DMS 273 treated with DMSO at 0.1 percent for 48 hours (cell line): ENCODE data around the gene KRT38.

ENCODE experiments used
- DNase-seq: peaks from one replicate; lab custom pipeline; 2025; lab: John Stamatoyannopoulos, UW

Gene KRT38

GRCh38 chr17:41421617-41422016 lies 19.2 kb downstream of the KRT38 start:
- DNase-seq = no peak

- DNase-seq = no peak
These were observed 19.7 kb downstream of the KRT38 start for GRCh38 chr17:41421116-41421515.

- DNase-seq = no peak
These were observed 20.6 kb downstream of the KRT38 start for GRCh38 chr17:41420134-41420533.

GRCh38 chr17:41419716-41420115 lies 21.1 kb downstream of the KRT38 start:
- no peak for DNase-seq

GRCh38 chr17:41418116-41418860 lies 22.5 kb downstream of the KRT38 start:
- no peak for DNase-seq

GRCh38 chr17:41417576-41418015 lies 23.2 kb downstream of the KRT38 start:
- DNase-seq = no peak

GRCh38 chr17:41417127-41417526 lies 23.7 kb downstream of the KRT38 start:
- no peak for DNase-seq

- DNase-seq = no peak
These were observed 24.3 kb downstream of the KRT38 start for GRCh38 chr17:41416479-41416878.

- no peak for DNase-seq
These were observed 24.9 kb downstream of the KRT38 start for GRCh38 chr17:41415833-41416335.

GRCh38 chr17:41415411-41415810 lies 25.4 kb downstream of the KRT38 start:
- DNase-seq = no peak

GRCh38 chr17:41413982-41414381 lies 26.8 kb downstream of the KRT38 start:
- DNase-seq = no peak

- DNase-seq = no peak
These were observed 27.3 kb downstream of the KRT38 start for GRCh38 chr17:41413353-41413957.

- DNase-seq = no peak
These were observed 29.5 kb downstream of the KRT38 start for GRCh38 chr17:41411072-41411840.

- no peak for DNase-seq
These were observed 33.6 kb downstream of the KRT38 start for GRCh38 chr17:41407226-41407625.

- no peak for DNase-seq
These were observed 34.6 kb downstream of the KRT38 start for GRCh38 chr17:41406205-41406604.

GRCh38 chr17:41404024-41404671 lies 36.6 kb downstream of the KRT38 start:
- DNase-seq = no peak

GRCh38 chr17:41403404-41404023 lies 37.3 kb downstream of the KRT38 start:
- no peak for DNase-seq

- DNase-seq = no peak
These were observed 38.6 kb downstream of the KRT38 start for GRCh38 chr17:41402161-41402560.

- DNase-seq = no peak
These were observed 43.7 kb downstream of the KRT38 start, which contains the start of gene KRT31 for GRCh38 chr17:41396996-41397660. Gene KRT31 (minus strand): TSS chr17:41397608. CDS start chr17:41397539, 69 bp downstream.

- no peak for DNase-seq
These were observed 44.4 kb downstream of the KRT38 start for GRCh38 chr17:41396340-41396739.

GRCh38 chr17:41395611-41396010 lies 45.2 kb downstream of the KRT38 start:
- no peak for DNase-seq
